ENCODE results near the gene FBXO42.
"Not testable (repeated sequence)": the region's sequence is repeated elsewhere in the genome, so short reads cannot be mapped to it uniquely, and the experiment has no call there.

DNA sequence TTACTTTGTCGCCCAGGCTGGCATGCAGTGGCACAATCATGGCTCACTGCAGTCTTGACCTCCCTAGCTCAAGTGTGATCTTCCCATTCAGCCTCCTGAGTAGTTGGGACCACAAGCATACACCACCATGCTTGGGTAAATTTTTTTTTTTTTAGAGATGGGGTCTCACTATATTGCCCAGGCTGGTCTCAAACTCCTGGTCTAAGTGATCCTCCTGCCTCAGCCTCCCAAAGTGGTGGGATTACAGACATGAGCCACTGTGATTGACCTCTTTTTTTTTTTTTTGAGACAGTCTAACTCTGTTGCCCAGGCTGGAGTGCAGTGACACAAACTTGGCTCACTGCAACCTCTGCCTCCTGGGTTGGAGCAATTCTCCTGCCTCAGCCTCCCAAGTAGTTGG is 106.0 kb downstream of the FBXO42 start:
- not testable (repeated sequence) for TF ChIP-seq CTBP1 (IDR thresholded peaks at IDR 0.05; ENCODE audit: borderline replicate concordance); ELF4 (IDR thresholded peaks at IDR 0.05); FOXK2 (IDR thresholded peaks at IDR 0.05); SUZ12 (IDR thresholded peaks at IDR 0.05); ARNT (IDR thresholded peaks at IDR 0.05); L3MBTL2 (conservative IDR thresholded peaks at IDR 0.05); BHLHE40 (IDR thresholded peaks at IDR 0.05; ENCODE audit: borderline replicate concordance)
- TF ChIP-seq, protein P1, sequence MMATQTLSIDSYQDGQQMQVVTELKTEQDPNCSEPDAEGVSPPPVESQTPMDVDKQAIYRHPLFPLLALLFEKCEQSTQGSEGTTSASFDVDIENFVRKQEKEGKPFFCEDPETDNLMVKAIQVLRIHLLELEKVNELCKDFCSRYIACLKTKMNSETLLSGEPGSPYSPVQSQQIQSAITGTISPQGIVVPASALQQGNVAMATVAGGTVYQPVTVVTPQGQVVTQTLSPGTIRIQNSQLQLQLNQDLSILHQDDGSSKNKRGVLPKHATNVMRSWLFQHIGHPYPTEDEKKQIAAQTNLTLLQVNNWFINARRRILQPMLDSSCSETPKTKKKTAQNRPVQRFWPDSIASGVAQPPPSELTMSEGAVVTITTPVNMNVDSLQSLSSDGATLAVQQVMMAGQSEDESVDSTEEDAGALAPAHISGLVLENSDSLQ (IDR thresholded peaks at IDR 0.05): not testable (repeated sequence)

Data from HEK293T (cell line).